ENCODE results near the gene ARHGEF6.

Gene ARHGEF6

DNA sequence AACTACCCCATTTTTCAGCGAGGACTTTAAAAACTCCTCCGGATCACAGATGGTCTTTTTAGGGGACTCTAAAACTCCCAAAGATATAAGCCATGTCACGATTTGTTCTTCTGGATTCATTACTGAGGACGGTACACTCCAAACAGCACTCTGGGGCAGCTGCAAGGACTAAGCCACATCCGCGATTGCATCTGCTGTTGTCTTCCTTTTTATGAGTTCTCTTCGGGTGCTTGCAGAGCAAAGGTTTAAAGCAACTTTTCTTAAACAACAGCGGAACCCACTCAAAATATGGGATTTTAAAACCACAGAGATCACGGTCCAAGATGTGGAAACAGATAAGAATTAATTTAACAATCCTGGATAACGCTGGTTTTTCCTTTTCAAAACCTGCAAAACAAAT is at the start of gene ARHGEF6:
Gene ARHGEF6, minus strand, starts transcription at position 170 of the 400 bp plus-strand sequence. Its CDS starts 50 bp downstream, at position 120.
- Histone ChIP-seq H2AFZ (ENCODE audit: low read depth, low read length, severe bottlenecking) (no peak within 1 kb of the TSS), H3K27me3 (ENCODE audit: low read length) (no peaks in the 10 kb centered on the region), H3F3A (ENCODE audit: insufficient read depth) (no peaks in the 10 kb centered on the region), H3K4me3 (ENCODE audit: insufficient read depth, low read length, poor library complexity, severe bottlenecking) (no peak within 1 kb of the TSS), H3K9me2 (replicated peaks; ENCODE audit: insufficient read depth, low read length) (no peaks in the 10 kb centered on the region), H3K9ac (ENCODE audit: low read length) (no peak within 1 kb of the TSS), H3K27ac (ENCODE audit: low read depth, low read length) (no peak within 1 kb of the TSS), H3K79me2 (ENCODE audit: insufficient read depth, low read length) (no peaks in the 10 kb centered on the region), H4K20me1 (ENCODE audit: low read depth, low read length) (no peaks in the 10 kb centered on the region), H3K36me3 (ENCODE audit: low read length) (no peaks in the 10 kb centered on the region), H3K4me2 (ENCODE audit: low read depth, low read length, poor library complexity, severe bottlenecking) (no peak within 1 kb of the TSS), H3K9me3 (ENCODE audit: insufficient read depth, low read length) (no peaks in the 10 kb centered on the region)
- TF ChIP-seq CTCF (IDR thresholded peaks at IDR 0.05; ENCODE audit: insufficient read depth, low read length, poor library complexity, severe bottlenecking) (no peak), EZH2phosphoT487 (conservative IDR thresholded peaks at IDR 0.05; ENCODE audit: low read length) (no peak)

DNA sequence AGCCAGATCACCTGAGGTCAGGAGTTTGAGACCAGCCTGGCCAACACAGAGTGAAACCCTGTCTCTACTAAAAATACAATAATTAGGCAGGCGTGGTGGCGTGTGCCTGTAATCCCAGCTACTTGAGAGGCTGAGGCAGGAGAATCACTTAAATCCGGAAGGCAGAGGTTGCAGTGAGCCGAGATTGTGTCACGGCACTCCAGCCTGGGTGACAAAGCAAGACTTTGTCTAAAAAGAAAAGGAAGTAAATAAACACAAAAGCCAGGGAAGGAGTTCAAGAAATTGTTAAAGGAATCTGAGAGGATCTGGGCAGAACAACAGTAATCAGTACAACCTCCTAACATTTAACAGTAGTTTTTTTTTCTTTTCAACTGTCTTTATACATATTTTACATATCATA is 48.7 kb upstream of the ARHGEF6 start:
- Histone ChIP-seq H3K9me2 (replicated peaks; ENCODE audit: insufficient read depth, low read length) (no peaks in the 10 kb centered on the region), H3K27ac (ENCODE audit: low read depth, low read length) (no peak overlapping the region), H3K4me2 (ENCODE audit: low read depth, low read length, poor library complexity, severe bottlenecking) (no peak overlapping the region), H3F3A (ENCODE audit: insufficient read depth) (no peaks in the 10 kb centered on the region), H3K27me3 (ENCODE audit: low read length) (no peaks in the 10 kb centered on the region), H3K9me3 (ENCODE audit: insufficient read depth, low read length) (no peaks in the 10 kb centered on the region), H4K20me1 (ENCODE audit: low read depth, low read length) (no peaks in the 10 kb centered on the region), H3K79me2 (ENCODE audit: insufficient read depth, low read length) (no peaks in the 10 kb centered on the region), H3K36me3 (ENCODE audit: low read length) (no peaks in the 10 kb centered on the region), H3K4me3 (ENCODE audit: insufficient read depth, low read length, poor library complexity, severe bottlenecking) (no peak overlapping the region), H3K9ac (ENCODE audit: low read length) (no peak overlapping the region), H2AFZ (ENCODE audit: low read depth, low read length, severe bottlenecking) (no peak overlapping the region)
- TF ChIP-seq EZH2phosphoT487 (conservative IDR thresholded peaks at IDR 0.05; ENCODE audit: low read length), result no peak
- no peak for TF ChIP-seq CTCF (IDR thresholded peaks at IDR 0.05; ENCODE audit: insufficient read depth, low read length, poor library complexity, severe bottlenecking)

- H3K4me2 ChIP-seq (ENCODE audit: low read depth, low read length, poor library complexity, severe bottlenecking), result no peak overlapping the region
- no peaks in the 10 kb centered on the region for H3K9me2 ChIP-seq (replicated peaks; ENCODE audit: insufficient read depth, low read length)
- no peak overlapping the region for H2AFZ ChIP-seq (ENCODE audit: low read depth, low read length, severe bottlenecking)
- H3K36me3 ChIP-seq (ENCODE audit: low read length), result no peaks in the 10 kb centered on the region
- H3K79me2 ChIP-seq (ENCODE audit: insufficient read depth, low read length), result no peaks in the 10 kb centered on the region
- H3K9ac ChIP-seq (ENCODE audit: low read length), result no peak overlapping the region
- H3K27ac ChIP-seq (ENCODE audit: low read depth, low read length), result no peak overlapping the region
- H3K9me3 ChIP-seq (ENCODE audit: insufficient read depth, low read length), result no peaks in the 10 kb centered on the region
- H3K4me3 ChIP-seq (ENCODE audit: insufficient read depth, low read length, poor library complexity, severe bottlenecking), result no peak overlapping the region
- TF ChIP-seq CTCF (IDR thresholded peaks at IDR 0.05; ENCODE audit: insufficient read depth, low read length, poor library complexity, severe bottlenecking), result no peak
- no peak for TF ChIP-seq EZH2phosphoT487 (conservative IDR thresholded peaks at IDR 0.05; ENCODE audit: low read length)
- no peaks in the 10 kb centered on the region for H3F3A ChIP-seq (ENCODE audit: insufficient read depth)
- H3K27me3 ChIP-seq (ENCODE audit: low read length), result no peaks in the 10 kb centered on the region
- H4K20me1 ChIP-seq (ENCODE audit: low read depth, low read length), result no peaks in the 10 kb centered on the region
Measured at GRCh38 chrX:136828830-136829229, 48.1 kb upstream of the ARHGEF6 start.
